Measurements from ENCODE around the gene ADM5.

Gene ADM5, protein sequence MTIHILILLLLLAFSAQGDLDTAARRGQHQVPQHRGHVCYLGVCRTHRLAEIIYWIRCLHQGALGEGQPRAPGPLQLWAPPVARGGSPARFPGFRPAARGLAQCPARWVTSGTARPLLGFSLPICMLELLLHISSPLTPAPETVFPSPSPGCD

DNA sequence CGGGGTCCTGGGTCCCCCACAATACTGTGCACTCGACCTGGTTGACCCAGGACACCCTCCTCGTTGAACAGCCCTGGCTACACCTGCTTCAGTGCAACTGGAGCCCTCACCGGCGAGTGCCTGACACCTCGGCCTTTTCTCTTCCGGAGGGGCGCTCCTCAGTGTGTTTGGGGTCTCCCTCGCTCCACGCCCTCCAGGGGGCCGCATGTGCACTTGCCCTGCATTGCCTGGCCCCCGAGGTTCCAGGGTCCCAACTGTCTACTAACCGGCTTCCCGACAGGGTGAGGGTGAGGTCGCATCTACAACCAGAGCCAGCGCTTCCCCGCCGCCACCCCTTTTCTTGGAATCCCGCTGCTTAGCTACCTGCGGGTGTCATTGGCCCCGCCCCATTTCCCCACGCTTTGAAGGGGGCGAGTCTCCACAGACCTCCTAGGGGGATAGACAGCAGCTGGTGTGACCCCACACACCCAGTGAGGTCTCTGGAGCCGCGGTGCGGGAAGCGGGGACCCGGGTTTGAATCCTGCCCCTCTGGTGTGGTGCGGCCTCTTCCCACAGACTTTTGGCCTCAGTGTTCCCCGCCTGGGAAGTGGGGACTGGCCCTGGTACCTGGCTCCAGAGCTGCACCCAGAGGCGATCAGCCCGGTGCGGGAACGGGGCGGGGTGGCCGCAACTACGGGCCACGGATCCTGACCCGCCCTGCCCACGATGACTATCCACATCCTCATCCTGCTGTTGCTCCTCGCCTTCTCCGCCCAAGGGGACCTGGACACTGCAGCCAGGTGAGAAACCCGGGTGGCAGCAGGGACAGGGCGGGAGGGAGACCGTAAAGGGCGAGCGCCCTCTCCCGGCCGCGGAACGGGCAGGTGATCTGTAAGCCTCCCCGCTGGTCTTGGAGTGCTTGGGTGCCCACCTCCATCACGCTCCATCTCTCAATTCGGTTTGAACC lies at the start of gene ADM5:
Gene ADM5, plus strand, starts transcription at position 462 of the 946 bp plus-strand sequence. Its CDS starts 244 bp downstream, at position 706.
- peak within 1 kb of the TSS in 19 of 21 experiments; percentile 6 to 82 (median 45) for H3K27ac ChIP-seq

DNA sequence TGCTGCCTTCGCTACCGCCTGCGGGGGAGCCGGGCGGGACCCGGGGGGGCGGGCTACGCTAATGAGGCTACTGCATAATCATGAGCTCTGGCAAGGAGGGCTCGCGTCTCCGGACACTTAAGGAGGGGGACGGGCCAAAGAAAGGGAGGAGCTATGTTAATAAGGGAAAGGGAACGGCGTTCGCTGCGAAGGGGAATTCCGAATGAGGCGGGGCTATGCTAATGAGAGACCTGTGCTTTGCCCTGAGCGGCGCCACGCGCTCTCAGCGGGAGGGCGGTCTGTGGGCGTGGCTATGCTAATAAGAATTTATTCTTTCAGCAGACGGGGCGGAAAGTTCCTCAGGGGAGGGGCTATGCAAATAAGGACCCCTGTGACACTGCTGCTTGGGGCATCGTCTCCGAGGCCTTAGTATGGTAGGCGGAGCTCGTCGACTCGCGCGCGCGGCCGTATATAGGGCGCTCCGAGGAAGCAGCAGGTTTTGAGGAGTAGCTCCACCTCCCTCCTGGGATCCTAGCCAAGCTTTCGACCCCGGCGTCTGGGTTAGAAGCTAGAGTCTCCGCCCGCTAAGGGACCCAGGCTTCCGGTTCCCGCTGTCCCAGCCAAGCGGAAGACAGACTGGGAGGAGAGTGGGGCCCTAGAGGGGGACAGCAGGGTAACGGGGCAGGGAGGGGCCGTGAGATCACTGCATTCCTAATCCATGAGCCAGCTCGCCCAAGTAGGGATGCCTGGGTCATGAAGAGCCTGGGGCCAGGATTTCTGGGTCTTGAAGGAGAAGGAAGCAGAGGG lies 49.1 kb upstream of the ADM5 start, which contains the start of gene RRAS:
Gene RRAS, minus strand, starts transcription at position 31 of the 786 bp plus-strand sequence. CDS start 45 bp downstream, outside the sequence.
- peak within 1 kb of the TSS; percentile 70 to 100 (median 98) for H3K27ac ChIP-seq

More for the DNA sequence above, at the start of gene ADM5:
- H3K4me3 ChIP-seq, result peak within 1 kb of the TSS; percentile 21 to 43 (median 40)

DNA sequence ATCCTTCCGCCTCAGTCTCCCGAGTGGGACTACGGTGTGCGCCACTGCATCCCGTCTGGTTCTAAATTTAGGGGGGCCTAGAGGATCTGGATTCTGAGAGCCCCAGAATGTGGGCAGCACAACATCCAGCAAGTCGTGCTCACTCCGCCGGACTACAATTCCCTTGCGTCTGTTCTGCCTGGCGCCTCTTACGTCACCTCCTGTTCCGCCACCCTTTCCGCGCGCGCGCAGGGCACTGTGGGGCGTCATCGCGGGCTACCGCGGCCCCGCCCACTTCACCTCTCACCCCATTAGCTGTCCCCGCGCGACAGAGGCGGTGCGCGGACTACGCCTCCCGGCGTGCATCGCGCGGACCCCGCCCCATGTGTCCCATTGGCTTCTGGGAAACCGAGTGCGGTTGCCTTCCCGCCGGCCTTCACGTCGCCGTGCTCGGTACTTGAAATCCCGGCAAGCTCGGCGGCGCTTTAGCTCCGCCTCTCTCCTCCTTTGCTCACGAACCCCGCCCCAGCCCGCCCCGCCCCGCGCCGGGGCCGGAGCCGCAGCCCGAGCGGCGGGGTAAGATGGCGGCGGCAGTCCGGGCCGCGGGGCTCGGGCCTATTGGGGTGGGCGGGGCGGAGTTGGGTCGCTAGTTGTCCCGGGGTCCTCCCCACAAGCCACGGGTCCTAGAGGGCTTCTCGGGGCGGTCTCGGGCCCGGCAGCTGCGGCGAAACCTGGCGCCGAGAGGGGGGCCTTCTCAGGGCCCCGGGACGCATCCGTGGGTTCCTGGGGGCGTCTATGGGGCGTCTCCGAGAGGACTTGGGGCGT lies 47.5 kb upstream of the ADM5 start, which contains the start of gene SCAF1:
Gene SCAF1, plus strand, starts transcription at position 522 of the 804 bp plus-strand sequence. CDS start 2,818 bp downstream, outside the sequence.
- Histone ChIP-seq H3K27ac (peak within 1 kb of the TSS; percentile 92 to 100 (median 98)), H3K4me3 (peak within 1 kb of the TSS; percentile 77 to 97 (median 95))

More for the DNA sequence above, 49.1 kb upstream of the ADM5 start, which contains the start of gene RRAS:
- H3K4me3 ChIP-seq, result peak within 1 kb of the TSS; percentile 51 to 97 (median 56)

DNA sequence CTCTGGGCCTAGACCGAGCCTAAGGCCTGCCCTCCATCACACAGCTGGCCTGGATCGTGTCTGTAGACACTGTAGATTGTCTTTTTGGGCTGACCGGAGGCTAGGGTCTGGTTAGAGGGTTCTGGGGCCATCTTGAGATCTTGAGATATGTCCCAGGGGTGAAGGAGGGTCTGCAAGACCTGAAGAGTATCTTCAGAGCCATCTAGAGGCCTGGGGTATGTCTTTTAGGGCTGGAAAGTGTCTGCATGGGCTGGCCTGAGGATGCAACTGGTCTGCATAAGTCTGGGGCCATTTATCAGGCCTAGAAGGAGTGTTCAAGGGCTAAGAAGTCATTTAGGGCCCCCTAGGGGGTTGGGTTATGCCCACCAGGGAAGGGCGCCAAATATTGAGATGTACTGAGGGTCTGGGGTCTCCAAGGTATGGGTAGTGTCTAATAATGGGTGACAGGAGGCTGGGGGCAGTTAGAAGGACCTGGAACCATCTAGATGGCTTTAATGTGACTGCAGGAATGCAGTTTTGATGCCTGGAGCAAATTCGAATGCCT lies 46.8 kb upstream of the ADM5 start:
- Histone ChIP-seq H3K27ac (peak overlapping the region; percentile 87 to 100 (median 98)), H3K4me3 (peak overlapping the region; percentile 77 to 97 (median 95))

DNA sequence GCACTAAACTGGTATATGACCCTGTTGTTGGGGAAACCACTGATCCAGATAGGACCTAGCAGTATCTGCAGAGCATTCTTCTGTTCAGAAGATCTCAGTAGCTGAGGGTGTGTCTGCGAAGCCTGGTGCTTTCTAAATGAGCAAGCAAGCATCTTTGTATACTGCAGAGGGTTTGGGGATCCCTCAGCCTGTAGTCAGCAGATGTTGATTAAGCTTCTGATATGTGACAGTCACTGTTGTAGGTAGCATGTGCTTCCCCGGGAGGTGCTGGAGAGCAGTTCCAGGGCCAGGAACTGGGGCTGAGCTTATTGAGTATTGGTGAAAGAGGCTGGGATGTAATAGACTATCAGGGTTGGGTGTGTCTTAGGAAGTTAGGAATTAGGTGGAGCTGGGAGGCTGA lies 45.9 kb upstream of the ADM5 start:
- peak overlapping the region in 1 of 7 experiments; percentile 77 for H3K4me3 ChIP-seq
- peak overlapping the region in 2 of 21 experiments; percentile 93 to 99 for H3K27ac ChIP-seq

DNA sequence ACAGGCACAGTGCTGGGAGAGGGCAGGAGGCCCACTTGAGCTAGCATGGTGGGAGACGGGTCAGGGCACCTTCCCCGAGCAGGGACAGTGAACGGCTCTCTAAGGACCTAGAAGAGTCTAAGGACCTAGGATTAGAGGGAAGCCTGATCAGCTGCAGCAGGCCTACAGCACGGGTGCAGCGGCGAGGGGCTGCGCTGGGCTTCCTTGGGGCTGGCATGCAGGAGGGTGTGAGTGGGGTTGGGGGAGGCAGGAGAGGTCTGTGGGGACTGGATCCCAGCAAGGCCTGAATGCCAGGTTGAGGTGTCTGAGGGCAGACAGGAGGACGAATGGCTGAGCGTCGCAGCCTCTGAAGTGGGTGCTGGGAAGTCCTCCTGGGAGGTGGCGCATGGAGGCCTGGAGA lies 43.8 kb upstream of the ADM5 start:
- Histone ChIP-seq H3K4me3 (no peak overlapping the region), H3K27ac (peak overlapping the region in 1 of 21 experiments; percentile 20)

DNA sequence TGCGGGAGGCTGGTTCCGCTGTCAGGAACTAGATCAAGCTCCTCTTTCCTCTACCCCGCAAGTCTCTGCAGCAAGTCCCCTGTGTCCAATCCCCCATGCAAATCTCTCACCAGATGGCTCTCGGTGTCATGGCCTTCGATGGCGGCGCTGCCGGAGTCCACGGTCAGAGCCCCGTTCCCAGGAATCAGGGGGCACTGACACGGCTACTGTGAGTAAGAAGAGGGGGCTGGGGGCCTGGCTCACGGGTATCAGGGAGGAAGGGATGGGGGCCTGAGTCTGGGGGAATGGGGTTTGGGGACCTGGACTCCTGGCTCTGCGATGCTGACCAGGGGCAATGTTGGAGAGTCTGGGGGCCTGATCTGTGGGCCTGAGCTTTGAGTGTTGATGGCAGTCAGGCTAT lies 43.4 kb upstream of the ADM5 start:
- peak overlapping the region in 1 of 21 experiments; percentile 8 for H3K27ac ChIP-seq
- H3K4me3 ChIP-seq, result no peak overlapping the region

DNA sequence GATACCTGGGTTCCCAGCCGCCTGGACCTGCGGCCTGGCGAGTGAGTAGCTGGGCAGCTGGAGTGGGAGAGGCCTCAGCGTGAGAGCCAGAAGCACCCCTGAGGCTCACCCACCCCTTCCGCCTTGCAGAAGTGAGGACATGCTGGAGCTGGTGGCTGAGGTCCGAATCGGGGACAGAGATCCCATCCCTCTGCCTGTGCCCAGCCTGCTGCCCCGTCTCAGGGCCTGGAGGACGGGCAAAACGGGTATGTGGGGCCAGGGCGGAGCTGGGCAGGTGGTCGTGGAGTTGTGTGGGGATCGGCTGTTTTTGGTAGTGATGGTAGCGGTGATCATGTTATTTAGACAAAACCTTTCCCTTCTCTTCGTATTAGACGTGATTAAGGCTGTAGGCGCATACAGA lies 42.8 kb upstream of the ADM5 start:
- no peak overlapping the region for H3K27ac ChIP-seq
- no peak overlapping the region for H3K4me3 ChIP-seq

DNA sequence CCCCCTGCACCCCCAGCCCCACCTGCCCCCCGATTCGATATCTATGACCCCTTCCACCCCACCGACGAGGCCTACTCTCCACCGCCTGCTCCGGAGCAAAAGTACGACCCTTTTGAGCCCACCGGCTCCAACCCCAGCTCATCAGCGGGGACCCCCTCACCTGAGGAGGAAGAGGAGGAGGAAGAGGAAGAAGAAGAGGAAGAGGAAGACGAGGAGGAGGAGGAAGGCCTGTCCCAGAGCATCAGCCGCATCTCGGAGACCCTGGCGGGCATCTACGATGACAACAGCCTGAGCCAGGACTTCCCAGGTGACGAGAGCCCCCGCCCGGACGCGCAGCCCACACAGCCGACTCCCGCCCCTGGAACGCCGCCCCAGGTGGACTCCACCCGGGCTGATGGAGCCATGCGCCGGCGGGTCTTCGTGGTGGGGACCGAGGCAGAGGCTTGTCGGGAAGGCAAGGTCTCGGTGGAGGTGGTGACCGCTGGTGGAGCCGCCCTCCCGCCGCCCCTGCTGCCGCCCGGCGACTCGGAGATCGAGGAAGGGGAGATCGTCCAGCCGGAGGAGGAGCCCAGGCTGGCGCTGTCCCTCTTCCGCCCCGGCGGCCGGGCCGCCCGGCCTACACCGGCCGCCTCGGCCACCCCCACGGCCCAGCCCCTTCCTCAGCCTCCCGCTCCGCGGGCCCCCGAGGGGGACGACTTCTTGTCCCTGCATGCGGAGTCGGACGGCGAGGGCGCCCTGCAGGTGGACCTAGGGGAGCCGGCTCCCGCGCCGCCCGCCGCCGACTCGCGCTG lies 38.2 kb upstream of the ADM5 start:
- Histone ChIP-seq H3K4me3 (no peak overlapping the region), H3K27ac (no peak overlapping the region)

DNA sequence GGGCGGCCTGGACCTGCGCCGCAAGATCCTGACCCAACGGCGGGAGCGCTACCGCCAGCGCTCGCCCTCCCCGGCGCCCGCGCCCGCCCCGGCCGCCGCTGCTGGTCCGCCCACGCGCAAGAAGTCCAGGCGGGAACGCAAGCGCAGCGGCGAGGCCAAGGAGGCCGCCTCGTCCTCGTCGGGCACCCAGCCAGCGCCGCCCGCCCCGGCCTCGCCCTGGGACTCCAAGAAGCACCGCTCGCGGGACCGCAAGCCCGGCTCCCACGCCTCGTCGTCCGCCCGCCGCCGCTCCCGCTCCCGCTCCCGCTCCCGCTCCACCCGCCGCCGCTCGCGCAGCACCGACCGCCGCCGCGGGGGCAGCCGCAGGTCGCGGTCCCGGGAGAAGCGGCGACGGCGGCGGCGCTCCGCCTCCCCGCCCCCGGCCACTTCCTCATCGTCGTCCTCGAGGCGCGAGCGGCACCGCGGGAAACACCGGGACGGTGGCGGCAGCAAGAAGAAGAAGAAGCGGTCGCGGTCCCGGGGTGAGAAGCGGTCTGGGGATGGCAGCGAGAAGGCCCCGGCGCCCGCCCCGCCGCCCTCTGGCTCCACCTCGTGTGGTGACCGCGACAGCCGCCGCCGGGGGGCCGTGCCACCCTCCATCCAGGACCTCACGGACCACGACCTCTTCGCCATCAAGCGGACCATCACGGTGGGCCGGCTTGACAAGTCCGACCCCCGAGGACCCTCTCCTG lies 37.4 kb upstream of the ADM5 start:
- no peak overlapping the region for H3K27ac ChIP-seq
- H3K4me3 ChIP-seq, result no peak overlapping the region

DNA sequence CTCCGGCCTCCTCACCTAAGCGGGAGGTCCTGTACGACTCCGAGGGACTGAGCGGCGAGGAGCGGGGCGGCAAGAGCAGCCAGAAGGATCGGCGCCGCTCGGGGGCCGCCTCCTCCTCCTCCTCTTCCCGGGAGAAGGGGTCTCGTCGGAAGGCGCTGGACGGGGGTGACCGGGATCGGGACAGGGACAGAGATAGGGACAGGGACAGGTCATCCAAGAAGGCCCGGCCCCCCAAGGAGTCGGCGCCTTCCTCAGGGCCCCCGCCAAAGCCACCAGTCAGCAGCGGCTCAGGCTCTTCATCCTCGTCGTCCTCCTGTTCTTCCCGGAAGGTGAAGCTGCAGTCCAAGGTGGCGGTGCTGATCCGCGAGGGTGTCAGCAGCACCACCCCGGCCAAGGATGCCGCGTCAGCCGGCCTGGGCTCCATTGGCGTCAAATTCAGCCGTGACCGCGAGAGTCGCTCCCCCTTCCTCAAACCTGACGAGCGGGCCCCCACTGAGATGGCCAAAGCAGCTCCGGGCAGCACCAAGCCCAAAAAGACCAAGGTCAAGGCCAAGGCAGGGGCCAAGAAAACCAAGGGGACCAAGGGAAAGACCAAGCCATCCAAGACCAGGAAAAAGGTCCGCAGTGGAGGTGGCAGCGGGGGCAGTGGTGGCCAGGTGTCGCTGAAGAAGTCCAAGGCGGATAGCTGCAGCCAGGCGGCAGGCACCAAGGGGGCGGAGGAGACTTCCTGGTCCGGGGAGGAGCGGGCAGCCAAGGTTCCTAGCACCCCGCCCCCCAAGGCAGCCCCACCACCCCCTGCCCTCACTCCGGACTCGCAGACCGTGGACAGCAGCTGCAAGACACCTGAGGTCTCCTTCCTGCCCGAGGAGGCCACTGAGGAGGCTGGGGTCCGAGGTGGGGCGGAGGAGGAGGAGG lies 36.6 kb upstream of the ADM5 start:
- Histone ChIP-seq H3K4me3 (no peak overlapping the region), H3K27ac (peak overlapping the region in 1 of 21 experiments; percentile 43)

DNA sequence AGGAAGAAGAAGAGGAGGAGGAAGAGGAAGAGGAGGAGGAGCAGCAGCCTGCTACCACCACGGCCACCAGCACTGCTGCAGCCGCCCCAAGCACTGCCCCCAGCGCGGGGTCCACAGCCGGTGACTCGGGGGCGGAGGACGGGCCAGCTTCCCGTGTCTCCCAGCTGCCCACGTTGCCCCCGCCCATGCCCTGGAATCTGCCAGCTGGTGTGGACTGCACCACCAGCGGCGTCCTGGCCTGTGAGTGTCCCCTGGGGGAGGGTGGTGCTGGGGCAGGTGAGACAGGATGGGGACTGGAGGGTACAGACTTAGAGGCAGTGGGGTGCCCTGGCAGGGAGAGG lies 36.0 kb upstream of the ADM5 start:
- H3K4me3 ChIP-seq, result no peak overlapping the region

DNA sequence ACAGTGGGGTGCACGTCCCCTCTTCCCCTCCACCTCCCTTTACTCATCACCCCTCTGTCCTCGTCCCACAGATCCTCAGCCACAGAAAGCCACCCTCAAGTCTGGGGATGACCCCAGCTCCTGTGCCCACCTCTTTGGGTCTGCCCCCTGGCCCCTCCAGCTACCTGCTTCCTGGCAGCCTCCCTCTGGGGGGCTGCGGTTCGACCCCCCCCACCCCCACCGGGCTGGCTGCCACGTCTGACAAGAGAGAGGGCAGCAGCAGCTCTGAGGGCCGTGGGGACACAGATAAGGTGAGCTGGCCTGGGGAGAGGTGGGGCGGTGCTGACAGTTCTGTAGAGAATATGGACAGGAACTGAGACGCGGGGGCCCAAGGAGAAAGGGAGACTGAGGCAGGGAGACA lies 34.8 kb upstream of the ADM5 start:
- no peak overlapping the region for H3K4me3 ChIP-seq

More for the DNA sequence above, 36.0 kb upstream of the ADM5 start:
- peak overlapping the region in 1 of 21 experiments; percentile 43 for H3K27ac ChIP-seq

DNA sequence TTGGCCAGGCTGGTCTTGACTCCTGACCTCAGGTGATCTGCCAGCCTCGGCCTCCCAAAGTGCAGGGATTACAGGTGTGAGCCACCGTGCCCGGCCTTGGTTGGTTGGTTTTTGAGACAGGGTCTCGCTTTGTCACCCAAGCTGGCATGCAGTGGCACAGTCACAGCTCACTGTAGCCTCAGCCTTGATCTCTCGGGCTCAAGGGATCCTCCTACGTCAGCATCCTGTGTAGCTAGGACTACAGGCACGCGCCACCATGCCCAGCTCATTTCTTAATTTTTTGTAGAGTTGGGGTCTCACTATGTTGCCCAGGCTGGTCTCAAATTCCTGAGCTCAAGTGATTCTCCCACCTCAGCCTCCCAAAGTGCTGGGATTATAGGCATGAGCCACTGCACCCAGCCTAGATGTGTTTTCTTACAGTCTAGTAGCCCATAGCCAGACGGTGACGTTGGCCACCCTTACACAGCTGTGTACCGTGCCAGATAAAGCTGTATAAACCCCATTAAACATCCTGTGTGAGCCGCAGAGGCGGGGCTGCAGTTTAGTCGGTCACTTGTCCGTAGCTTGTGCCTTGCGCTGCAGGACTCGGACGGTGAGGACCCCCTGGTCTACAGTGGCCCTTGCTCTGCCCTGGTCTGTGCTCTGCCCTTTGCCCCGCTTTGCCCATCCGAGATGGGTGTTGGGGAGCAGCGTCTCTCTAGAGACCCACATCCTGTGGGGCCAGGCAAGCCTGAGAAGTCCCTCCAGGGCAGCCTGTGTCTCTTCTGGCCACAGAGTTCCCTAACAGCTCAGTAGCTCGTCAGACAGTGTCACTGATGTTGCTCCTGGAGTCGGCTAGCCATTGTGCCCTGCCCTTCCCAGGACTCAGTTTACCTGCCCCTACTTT lies 33.6 kb upstream of the ADM5 start:
- Histone ChIP-seq H3K27ac (no peak overlapping the region), H3K4me3 (no peak overlapping the region)

More for the DNA sequence above, 34.8 kb upstream of the ADM5 start:
- no peak overlapping the region for H3K27ac ChIP-seq

DNA sequence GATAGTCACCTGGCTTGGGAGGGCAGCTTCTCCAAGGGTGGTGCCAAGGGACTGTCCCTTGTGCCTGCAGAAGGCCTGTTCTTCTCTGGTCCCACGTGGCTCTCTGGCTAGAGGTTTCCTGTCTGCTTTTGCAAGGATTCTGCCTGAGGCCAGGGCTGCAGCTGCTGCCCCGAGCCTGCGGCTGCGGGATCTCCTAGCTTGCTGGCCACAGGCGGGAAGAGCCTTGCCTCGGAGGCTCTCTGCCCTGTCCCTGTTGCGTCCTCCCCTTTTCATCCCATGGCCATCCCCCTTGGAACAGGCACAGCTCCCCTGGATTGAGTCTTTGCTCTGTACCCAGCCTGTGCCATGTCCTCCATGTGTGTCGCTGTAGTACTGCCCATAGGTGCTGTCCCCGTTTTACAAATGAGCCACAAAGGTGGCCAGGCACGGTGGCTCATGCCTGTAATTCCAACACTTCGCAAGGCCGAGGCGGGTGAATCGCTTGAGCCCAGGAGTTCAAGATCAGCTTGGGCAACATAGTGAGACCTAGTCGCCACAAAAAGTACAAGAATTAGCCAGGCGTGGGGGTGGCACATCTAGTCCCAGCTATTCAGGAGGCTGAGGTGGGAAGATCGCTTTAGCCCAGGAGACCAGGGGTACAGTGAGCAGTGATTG lies 32.8 kb upstream of the ADM5 start:
- no peak overlapping the region for H3K27ac ChIP-seq
- no peak overlapping the region for H3K4me3 ChIP-seq

Measured in skin epidermis (tissue), 12 donors.